GM12865 (cell line): ENCODE results near the gene SEC16A.

Experiments
- DNase-seq: peaks from one replicate; pipeline ENCODE4 v3.0.0; 2010; ENCODE audit warnings: low read depth
- H3K4me3 ChIP-seq: 2 replicates; pipeline ENCODE4 v1.5.1; 2011; ENCODE audit warnings: mild to moderate bottlenecking, low read depth, low read length, control low read depth
- TF ChIP-seq, protein P1 (sequence below): IDR thresholded peaks from 2 replicates; pipeline ENCODE4 v1.5.1; 2011; ENCODE audit warnings: low read length, control low read depth, low read depth, inconsistent platforms; ENCODE audit not compliant: insufficient read depth; ENCODE audit errors: missing control alignments

SEC16A gene

GRCh38 chr9:136434580-136435169 is 48.2 kb downstream of the SEC16A start:
- TF ChIP-seq, protein P1, sequence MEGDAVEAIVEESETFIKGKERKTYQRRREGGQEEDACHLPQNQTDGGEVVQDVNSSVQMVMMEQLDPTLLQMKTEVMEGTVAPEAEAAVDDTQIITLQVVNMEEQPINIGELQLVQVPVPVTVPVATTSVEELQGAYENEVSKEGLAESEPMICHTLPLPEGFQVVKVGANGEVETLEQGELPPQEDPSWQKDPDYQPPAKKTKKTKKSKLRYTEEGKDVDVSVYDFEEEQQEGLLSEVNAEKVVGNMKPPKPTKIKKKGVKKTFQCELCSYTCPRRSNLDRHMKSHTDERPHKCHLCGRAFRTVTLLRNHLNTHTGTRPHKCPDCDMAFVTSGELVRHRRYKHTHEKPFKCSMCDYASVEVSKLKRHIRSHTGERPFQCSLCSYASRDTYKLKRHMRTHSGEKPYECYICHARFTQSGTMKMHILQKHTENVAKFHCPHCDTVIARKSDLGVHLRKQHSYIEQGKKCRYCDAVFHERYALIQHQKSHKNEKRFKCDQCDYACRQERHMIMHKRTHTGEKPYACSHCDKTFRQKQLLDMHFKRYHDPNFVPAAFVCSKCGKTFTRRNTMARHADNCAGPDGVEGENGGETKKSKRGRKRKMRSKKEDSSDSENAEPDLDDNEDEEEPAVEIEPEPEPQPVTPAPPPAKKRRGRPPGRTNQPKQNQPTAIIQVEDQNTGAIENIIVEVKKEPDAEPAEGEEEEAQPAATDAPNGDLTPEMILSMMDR = no peak
- no peak for DNase-seq
- H3K4me3 ChIP-seq = no peak overlapping the region

DNA sequence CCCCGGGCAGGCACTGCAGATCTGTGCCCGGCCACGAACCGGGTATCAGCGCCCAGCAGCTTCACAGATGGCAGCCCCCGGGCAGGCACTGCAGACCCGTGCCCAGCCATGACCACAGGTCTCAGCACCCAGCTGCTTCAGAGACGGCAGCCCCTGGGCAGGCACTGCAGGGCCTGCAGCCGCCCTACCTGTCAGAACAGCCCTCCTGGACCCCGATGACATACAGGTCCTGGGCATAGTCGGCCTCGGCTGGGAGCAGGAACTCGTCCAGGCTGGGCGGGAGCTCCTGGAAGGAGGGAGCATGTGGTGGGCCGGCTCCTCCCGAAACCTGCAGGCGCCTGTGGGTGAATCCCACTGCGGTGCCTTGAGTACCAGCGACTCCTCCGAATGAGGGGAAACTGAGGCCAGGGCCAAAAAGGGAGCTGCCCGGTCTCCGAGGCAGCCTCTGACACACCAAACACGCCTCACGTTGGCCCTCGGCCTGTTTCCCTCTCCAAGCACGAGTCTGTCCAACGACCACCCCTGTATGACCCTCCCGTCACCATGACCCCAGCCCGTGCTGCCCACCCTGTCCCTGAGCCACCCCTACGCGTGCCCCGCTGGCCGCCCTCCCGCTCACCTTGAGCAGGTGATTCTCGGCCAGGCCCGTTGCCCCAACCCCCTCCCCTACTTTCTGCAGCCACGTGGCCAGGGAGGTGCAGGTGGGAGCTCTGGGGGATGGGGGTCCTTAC is 48.8 kb downstream of the SEC16A start:
- no peak overlapping the region for H3K4me3 ChIP-seq
- no peak for DNase-seq
- TF ChIP-seq, protein P1 = no peak

GRCh38 chr9:136433043-136433715 is 49.7 kb downstream of the SEC16A start:
- DNase-seq = no peak
- TF ChIP-seq, protein P1 = no peak

DNA sequence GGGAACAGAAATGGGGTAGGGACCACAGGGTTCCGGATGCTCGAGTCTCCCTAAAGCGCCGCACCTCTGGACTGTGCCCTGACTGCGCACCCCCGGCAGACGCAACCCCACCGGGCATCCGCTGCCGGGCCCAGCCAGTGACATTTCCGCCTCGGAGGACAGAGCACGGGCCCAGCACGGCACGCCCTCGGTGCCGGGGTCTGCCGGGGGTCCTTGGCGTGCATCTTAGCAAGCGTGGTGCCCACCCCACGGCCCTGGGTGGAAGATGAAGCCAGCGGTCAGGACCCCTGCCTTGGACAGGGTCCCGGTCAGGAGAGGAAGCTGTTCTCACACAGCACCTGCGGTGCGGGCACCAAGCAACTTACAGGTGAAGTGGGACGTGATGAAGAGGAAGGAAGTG is 50.2 kb downstream of the SEC16A start:
- TF ChIP-seq, protein P1 = no peak
- no peak for DNase-seq
- no peak overlapping the region for H3K4me3 ChIP-seq

More at GRCh38 chr9:136433043-136433715, 49.7 kb downstream of the SEC16A start:
- H3K4me3 ChIP-seq = no peak overlapping the region

GRCh38 chr9:136431782-136432350 is 51.0 kb downstream of the SEC16A start:
- no peak for DNase-seq
- TF ChIP-seq, protein P1 = no peak
- no peak overlapping the region for H3K4me3 ChIP-seq

DNA sequence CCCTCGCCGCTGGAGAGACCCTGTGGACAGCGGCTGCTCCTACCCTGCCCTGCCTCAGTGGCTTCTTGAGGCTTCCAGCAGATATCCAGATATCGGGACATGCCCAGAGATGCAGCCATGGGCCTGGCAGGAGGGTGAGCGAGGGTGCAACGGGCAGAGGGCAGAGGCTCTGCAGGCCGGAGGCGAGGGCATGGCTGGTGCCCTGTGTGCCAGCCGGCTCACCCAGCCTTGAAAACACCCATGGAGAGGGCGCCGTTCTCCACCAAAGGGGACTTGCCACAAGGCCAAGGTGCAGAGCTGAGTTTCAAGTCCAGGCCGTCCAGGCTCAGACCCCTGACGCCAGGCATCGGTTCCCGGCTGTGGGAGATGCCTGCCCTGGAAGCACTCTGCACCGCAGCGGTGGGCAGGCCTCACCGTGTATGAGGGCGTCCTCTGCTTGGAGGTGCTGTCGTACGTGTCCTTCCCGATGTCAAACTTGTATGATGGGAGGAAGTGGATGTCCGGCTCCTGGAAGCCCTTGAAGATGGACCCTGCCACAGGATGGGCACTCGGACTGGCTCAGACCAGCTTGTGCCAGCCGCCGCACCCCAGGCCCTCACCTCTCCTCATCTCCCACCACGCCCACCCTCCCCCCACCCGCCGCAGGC is 52.1 kb downstream of the SEC16A start:
- H3K4me3 ChIP-seq = no peak overlapping the region
- DNase-seq = no peak
- TF ChIP-seq, protein P1 = no peak
